NCI-H524 treated with DMSO at 0.1 percent for 48 hours (cell line): ENCODE data around the gene ANGPT4.

Experiments
- DNase-seq: peaks from one replicate; lab custom pipeline; 2025; lab: John Stamatoyannopoulos, UW

ANGPT4 gene

GRCh38 chr20:939606-940005 lies 23.5 kb upstream of the ANGPT4 start:
- DNase-seq: no peak

- no peak for DNase-seq
These were observed 18.2 kb upstream of the ANGPT4 start for GRCh38 chr20:934186-934840.

- no peak for DNase-seq
These were observed 16.9 kb upstream of the ANGPT4 start for GRCh38 chr20:933029-933428.

- no peak for DNase-seq
These were observed 15.3 kb upstream of the ANGPT4 start for GRCh38 chr20:931401-931800.

- no peak for DNase-seq
These were observed 10.5 kb upstream of the ANGPT4 start for GRCh38 chr20:926670-927069.

GRCh38 chr20:925516-925915 lies 9.4 kb upstream of the ANGPT4 start:
- no peak for DNase-seq

- DNase-seq: no peak
These were observed 8.5 kb upstream of the ANGPT4 start for GRCh38 chr20:924639-925038.

GRCh38 chr20:922781-923180 lies 6.6 kb upstream of the ANGPT4 start:
- no peak for DNase-seq

- no peak for DNase-seq
These were observed 4.9 kb upstream of the ANGPT4 start for GRCh38 chr20:921068-921467.

GRCh38 chr20:920311-920710 lies 4.2 kb upstream of the ANGPT4 start:
- DNase-seq: no peak

- no peak for DNase-seq
These were observed 3.4 kb upstream of the ANGPT4 start for GRCh38 chr20:919491-919916.

GRCh38 chr20:917416-917815 lies 1.3 kb upstream of the ANGPT4 start:
- DNase-seq: no peak

- DNase-seq: no peak
These were observed 691 bp upstream of the ANGPT4 start for GRCh38 chr20:916825-917224.

- DNase-seq: no peak
These were observed 1.2 kb downstream of the ANGPT4 start for GRCh38 chr20:914727-915498.

- no peak for DNase-seq
These were observed 2.8 kb downstream of the ANGPT4 start for GRCh38 chr20:913306-913849.

GRCh38 chr20:911882-912600 lies 4.1 kb downstream of the ANGPT4 start:
- no peak for DNase-seq

GRCh38 chr20:910870-911770 lies 5.0 kb downstream of the ANGPT4 start:
- DNase-seq: no peak

GRCh38 chr20:910132-910869 lies 5.8 kb downstream of the ANGPT4 start:
- no peak for DNase-seq

GRCh38 chr20:909641-910040 lies 6.5 kb downstream of the ANGPT4 start:
- DNase-seq: no peak

GRCh38 chr20:906703-907270 lies 9.3 kb downstream of the ANGPT4 start:
- no peak for DNase-seq
